Neutrophil (primary cell): ENCODE measurements around the gene DDX1.
A peak's percentile ranks its signal among the peaks of the same experiment; 100 is the strongest.

Experiments used
- H3K27ac ChIP-seq: fragments of 200-600 bp; sonication (generic); 2 replicates; pipeline ENCODE4 v1.5.1; 2016; ENCODE audit warnings: mild to moderate bottlenecking, moderate library complexity
- H3K27me3 ChIP-seq: fragments of 200-600 bp; sonication (generic); 2 replicates; pipeline ENCODE4 v1.6.0; 2016; ENCODE audit warnings: mild to moderate bottlenecking
- H3K36me3 ChIP-seq: fragments of 200-600 bp; sonication (generic); 2 replicates; pipeline ENCODE4 v1.5.1; 2017
- H3K4me1 ChIP-seq, 2 experiments: fragments of 200-600 bp in 1 of 2; sonication (generic) in 1 of 2; 1 replicate in 1 of 2; 2 replicates in 1 of 2; pipeline versions ENCODE4 v1.5.1 to v1.6.1; 2013 to 2016; ENCODE audit warnings: low read depth in 1 of 2, low read length in 1 of 2, mild to moderate bottlenecking in 1 of 2, moderate library complexity in 1 of 2; ENCODE audit not compliant: control insufficient read depth in 1 of 2, insufficient read depth in 1 of 2
- H3K4me3 ChIP-seq, 2 experiments: fragments of 200-600 bp in 1 of 2; sonication (generic) in 1 of 2; 1 replicate in 1 of 2; 2 replicates in 1 of 2; pipeline ENCODE4 v1.5.1; 2013 to 2016; ENCODE audit warnings: low read depth in 1 of 2, low read length in 1 of 2, mild to moderate bottlenecking in 1 of 2, moderate library complexity in 1 of 2
- H3K9me3 ChIP-seq: fragments of 200-600 bp; sonication (generic); 2 replicates; pipeline ENCODE4 v1.5.1; 2016
- CTCF ChIP-seq: fragments of 200-600 bp; sonication (generic); IDR thresholded peaks from 2 replicates; pipeline ENCODE4 v1.5.1; 2016; ENCODE audit warnings: antibody characterized with exemption

The DDX1 gene

GRCh38 chr2:15584316-15584715 lies 7.4 kb upstream of the DDX1 start:
- Histone ChIP-seq H3K27me3 (no peaks in the 10 kb centered on the region), H3K4me3 (no peak overlapping the region), H3K4me1 (no peaks in the 10 kb centered on the region), H3K9me3 (no peaks in the 10 kb centered on the region), H3K27ac (no peak overlapping the region), H3K36me3 (no peaks in the 10 kb centered on the region)
- no peak for TF ChIP-seq CTCF

GRCh38 chr2:15584767-15585469 lies 6.8 kb upstream of the DDX1 start:
- TF ChIP-seq CTCF = no peak
- Histone ChIP-seq H3K4me3 (no peak overlapping the region), H3K27ac (no peak overlapping the region), H3K4me1 (no peaks in the 10 kb centered on the region), H3K9me3 (no peaks in the 10 kb centered on the region), H3K36me3 (no peaks in the 10 kb centered on the region), H3K27me3 (no peaks in the 10 kb centered on the region)

- H3K4me1 ChIP-seq = peaks cover 11 to 20% of the 10 kb centered on the region in 2 experiments
- no peak overlapping the region for H3K27ac ChIP-seq
- H3K4me3 ChIP-seq = no peak overlapping the region
- H3K36me3 ChIP-seq = no peaks in the 10 kb centered on the region
- H3K27me3 ChIP-seq = no peaks in the 10 kb centered on the region
- no peaks in the 10 kb centered on the region for H3K9me3 ChIP-seq
- TF ChIP-seq CTCF = no peak
Observed at GRCh38 chr2:15588329-15588919, 3.2 kb upstream of the DDX1 start.

GRCh38 chr2:15591373-15591691 lies 336 bp upstream of the DDX1 start:
- TF ChIP-seq CTCF = no peak
- peak overlapping the region; percentile 68 to 82 for H3K4me3 ChIP-seq
- peaks cover 11 to 20% of the 10 kb centered on the region in 2 experiments for H3K4me1 ChIP-seq
- H3K27ac ChIP-seq = peak overlapping the region; percentile 77
- no peaks in the 10 kb centered on the region for H3K9me3 ChIP-seq
- H3K36me3 ChIP-seq = peaks cover 11% of the 10 kb centered on the region
- H3K27me3 ChIP-seq = no peaks in the 10 kb centered on the region

GRCh38 chr2:15593327-15593705 lies 1.6 kb downstream of the DDX1 start:
- Histone ChIP-seq H3K36me3 (peaks cover 30% of the 10 kb centered on the region), H3K9me3 (no peaks in the 10 kb centered on the region), H3K27me3 (no peaks in the 10 kb centered on the region), H3K27ac (no peak overlapping the region), H3K4me3 (no peak overlapping the region), H3K4me1 (peaks cover 11 to 20% of the 10 kb centered on the region in 2 experiments)
- TF ChIP-seq CTCF = no peak
